WERI-Rb-1 (cell line): ENCODE results near the gene PNPLA8.

ENCODE experiments used
- DNase-seq: peaks from one replicate; pipeline ENCODE4 v3.0.0-alpha.2; 2020
- H3K27ac ChIP-seq: fragments of 250-450 bp; sonication (Bioruptor Pico); 2 replicates; pipeline ENCODE4 v1.5.1; 2020; ENCODE audit warnings: mild to moderate bottlenecking, moderate library complexity
- H3K27me3 ChIP-seq: fragments of 250-450 bp; sonication (Bioruptor Pico); 2 replicates; pipeline ENCODE4 v1.5.1; 2021; ENCODE audit warnings: mild to moderate bottlenecking, low read depth, moderate library complexity; ENCODE audit not compliant: insufficient read depth, severe bottlenecking
- H3K36me3 ChIP-seq: fragments of 250-450 bp; sonication (Bioruptor Pico); 2 replicates; pipeline ENCODE4 v1.5.1; 2020; ENCODE audit warnings: mild to moderate bottlenecking, moderate library complexity
- H3K4me3 ChIP-seq: 2 replicates; pipeline ENCODE4 v1.5.1; 2011; ENCODE audit warnings: low read depth, mild to moderate bottlenecking, control low read depth, low read length
- H3K9me3 ChIP-seq: fragments of 250-450 bp; sonication (Bioruptor Pico); 2 replicates; pipeline ENCODE4 v1.5.1; 2021; ENCODE audit warnings: mild to moderate bottlenecking, moderate library complexity; ENCODE audit not compliant: severe bottlenecking
- CTCF ChIP-seq: IDR thresholded peaks from 2 replicates; pipeline ENCODE4 v1.5.1; 2011; ENCODE audit warnings: low read depth, mild to moderate bottlenecking, control low read depth, inconsistent platforms, low read length

The PNPLA8 gene

GRCh38 chr7:108460964-108461363 lies 65.0 kb downstream of the PNPLA8 start:
- Histone ChIP-seq H3K27me3 (no peaks in the 10 kb centered on the region), H3K9me3 (no peaks in the 10 kb centered on the region), H3K4me3 (no peak overlapping the region), H3K36me3 (no peaks in the 10 kb centered on the region), H3K27ac (no peak overlapping the region)
- TF ChIP-seq CTCF = no peak
- no peak for DNase-seq

- no peak overlapping the region for H3K4me3 ChIP-seq
- no peaks in the 10 kb centered on the region for H3K27me3 ChIP-seq
- H3K36me3 ChIP-seq = no peaks in the 10 kb centered on the region
- no peaks in the 10 kb centered on the region for H3K9me3 ChIP-seq
- DNase-seq = peak; percentile 51
- TF ChIP-seq CTCF = peak; percentile 69
- no peak overlapping the region for H3K27ac ChIP-seq
These were observed 65.9 kb downstream of the PNPLA8 start for GRCh38 chr7:108459922-108460551.

GRCh38 chr7:108457871-108458270 lies 68.1 kb downstream of the PNPLA8 start:
- no peak overlapping the region for H3K4me3 ChIP-seq
- no peak for TF ChIP-seq CTCF
- no peaks in the 10 kb centered on the region for H3K9me3 ChIP-seq
- H3K27ac ChIP-seq = no peak overlapping the region
- no peaks in the 10 kb centered on the region for H3K36me3 ChIP-seq
- DNase-seq = no peak
- no peaks in the 10 kb centered on the region for H3K27me3 ChIP-seq

GRCh38 chr7:108456845-108457540 lies 68.9 kb downstream of the PNPLA8 start:
- Histone ChIP-seq H3K36me3 (no peaks in the 10 kb centered on the region), H3K9me3 (no peaks in the 10 kb centered on the region), H3K27me3 (no peaks in the 10 kb centered on the region), H3K4me3 (peak overlapping the region; percentile 70), H3K27ac (no peak overlapping the region)
- TF ChIP-seq CTCF = no peak
- DNase-seq = no peak

- DNase-seq = peak; percentile 95
- H3K27me3 ChIP-seq = no peaks in the 10 kb centered on the region
- no peak for TF ChIP-seq CTCF
- peak within 1 kb of the TSS; percentile 45 for H3K27ac ChIP-seq
- H3K4me3 ChIP-seq = peak within 1 kb of the TSS; percentile 70
- H3K9me3 ChIP-seq = no peaks in the 10 kb centered on the region
- H3K36me3 ChIP-seq = no peaks in the 10 kb centered on the region
These were observed 69.8 kb downstream of the PNPLA8 start, which contains the start of gene NRCAM for GRCh38 chr7:108455998-108456677. TSS of gene NRCAM (minus strand) at chr7:108456436. CDS start at chr7:108240064, 216,372 bp downstream.
